HG02885 (cell line): Measurements from ENCODE around the gene SMIM9.

ENCODE experiments used
- ATAC-seq: cut with Tn5 transposase; IDR thresholded peaks from one replicate; pipeline ENCODE4 v1.9.1; 2021; ENCODE audit warnings: mild to moderate bottlenecking; ENCODE audit not compliant: unreplicated experiment, poor library complexity

Gene SMIM9

GRCh38 chrX:154785716-154786115, 48.7 kb downstream of the SMIM9 start:
- no peak for ATAC-seq

GRCh38 chrX:154784149-154784995, 50.1 kb downstream of the SMIM9 start:
- ATAC-seq, result no peak

- ATAC-seq, result no peak
Measured at GRCh38 chrX:154780968-154781367, 53.5 kb downstream of the SMIM9 start.

- ATAC-seq, result no peak
Measured at GRCh38 chrX:154779261-154779660, 55.2 kb downstream of the SMIM9 start.

- ATAC-seq, result no peak
Measured at GRCh38 chrX:154776753-154777152, 57.7 kb downstream of the SMIM9 start.

GRCh38 chrX:154775419-154776349, 58.8 kb downstream of the SMIM9 start:
- ATAC-seq, result no peak

- ATAC-seq, result no peak
Measured at GRCh38 chrX:154774622-154775021, 59.8 kb downstream of the SMIM9 start.
